Thymus (tissue), 11 donors: ENCODE data around the gene GLI3. TPM values are rescaled to one million over a fixed set of nuclear protein-coding genes. Genes with fewer than 3 reads are reported as not detected.
A peak's percentile ranks its signal among the peaks of the same experiment; 100 is the strongest.

Experiments used
- DNase-seq, 9 donors: peaks; one replicate each; pipeline ENCODE4 v3.0.0-alpha.2; 2013; ENCODE audit warnings: low spot score in 9 of 9, low read depth in 6 of 9, missing footprints in 1 of 9
- H3K27ac ChIP-seq, 2 donors: one replicate each; pipeline ENCODE4 v1.5.1; 2013; ENCODE audit warnings: control low read depth in 1 of 2, low read depth in 1 of 2, low read length in 1 of 2, mild to moderate bottlenecking in 1 of 2, moderate library complexity in 1 of 2
- H3K27me3 ChIP-seq, 2 donors: one replicate each; pipeline ENCODE4 v1.5.1; 2013; ENCODE audit warnings: low read length in 1 of 2; ENCODE audit not compliant: control insufficient read depth in 2 of 2, insufficient read depth in 1 of 2
- H3K36me3 ChIP-seq, 2 donors: one replicate each; pipeline ENCODE4 v1.5.1; 2013; ENCODE audit warnings: low read length in 1 of 2, mild to moderate bottlenecking in 1 of 2, moderate library complexity in 1 of 2; ENCODE audit not compliant: control insufficient read depth in 2 of 2, insufficient read depth in 2 of 2
- H3K4me1 ChIP-seq, 2 donors: one replicate each; pipeline ENCODE4 v1.5.1; 2013; ENCODE audit warnings: low read length in 2 of 2; ENCODE audit not compliant: control insufficient read depth in 2 of 2, insufficient read depth in 2 of 2
- H3K4me3 ChIP-seq, 2 donors: one replicate each; pipeline ENCODE4 v1.5.1; 2013; ENCODE audit warnings: low read length in 2 of 2, control low read depth in 1 of 2, mild to moderate bottlenecking in 1 of 2
- H3K9me3 ChIP-seq, 2 donors: one replicate each; pipeline ENCODE4 v1.5.1; 2013; ENCODE audit warnings: low read length in 1 of 2, mild to moderate bottlenecking in 1 of 2; ENCODE audit not compliant: control insufficient read depth in 2 of 2, insufficient read depth in 1 of 2
- WGBS: extraction: QIAGEN DNeasy Blood & Tissue Kit; methylation state at CpG from one replicate; pipeline ENCODE4 v1.1.7; 2013; 5-methylcytosine and 5-hydroxymethylcytosine counted together
- polyA plus RNA-seq: library from polyadenylated mRNA; stranded (reverse); fragments of 200-250 nt; gene quantifications from one replicate; pipeline ENCODE4 v1.2.3, GENCODE V29; 2013
- total RNA-seq: library from RNA; stranded (reverse); fragments of 120-200 nt; gene quantifications from one replicate; pipeline ENCODE4 v1.2.4, GENCODE V29; 2013
- donor health status: healthy.

GLI3 gene
- total and polyA plus RNA-seq, 2 donors, result 3.1 to 3.2 TPM

GRCh38 chr7:42138691-42139090 lies 98.3 kb downstream of the GLI3 start:
- H3K4me1 ChIP-seq, result no peaks in the 10 kb centered on the region
- 76% methylated on average over 6 of the region's 6 CpGs for WGBS
- H3K9me3 ChIP-seq, result no peaks in the 10 kb centered on the region

GRCh38 chr7:42137941-42138340 lies 99.1 kb downstream of the GLI3 start:
- 84% methylated on average over 4 of the region's 4 CpGs for WGBS
- Histone ChIP-seq H3K27ac (no peak overlapping the region), H3K4me1 (no peaks in the 10 kb centered on the region), H3K9me3 (no peaks in the 10 kb centered on the region), H3K36me3 (no peaks in the 10 kb centered on the region), H3K4me3 (no peak overlapping the region), H3K27me3 (no peaks in the 10 kb centered on the region)
- no peak for DNase-seq

More at GRCh38 chr7:42138691-42139090, 98.3 kb downstream of the GLI3 start:
- no peaks in the 10 kb centered on the region for H3K27me3 ChIP-seq
- H3K27ac ChIP-seq, result no peak overlapping the region
- H3K4me3 ChIP-seq, result no peak overlapping the region
- H3K36me3 ChIP-seq, result no peaks in the 10 kb centered on the region
- DNase-seq, result no peak

DNA sequence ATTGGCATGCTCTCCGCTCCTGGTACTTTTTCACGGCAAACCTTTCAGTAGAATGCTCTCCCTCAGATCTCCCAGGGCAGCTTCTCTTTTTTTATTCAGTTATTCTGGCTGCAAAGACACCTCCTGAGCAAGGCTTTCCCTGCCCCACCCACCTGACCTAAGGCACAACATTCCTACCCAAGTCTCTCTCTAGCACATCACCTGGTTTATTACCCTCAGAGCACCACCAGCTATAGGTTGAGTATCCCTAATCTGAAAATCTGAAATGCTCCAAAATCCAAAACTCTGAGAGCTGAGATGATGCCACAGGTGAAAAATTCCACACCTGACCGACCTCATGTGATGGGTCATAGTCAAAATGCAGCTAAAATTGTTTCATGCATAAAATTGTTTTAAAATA lies 99.6 kb downstream of the GLI3 start:
- 89% methylated on average over 3 of the region's 3 CpGs for WGBS
- Histone ChIP-seq H3K36me3 (no peaks in the 10 kb centered on the region), H3K9me3 (no peaks in the 10 kb centered on the region), H3K27me3 (no peaks in the 10 kb centered on the region), H3K27ac (no peak overlapping the region), H3K4me1 (no peaks in the 10 kb centered on the region), H3K4me3 (no peak overlapping the region)
- no peak for DNase-seq

DNA sequence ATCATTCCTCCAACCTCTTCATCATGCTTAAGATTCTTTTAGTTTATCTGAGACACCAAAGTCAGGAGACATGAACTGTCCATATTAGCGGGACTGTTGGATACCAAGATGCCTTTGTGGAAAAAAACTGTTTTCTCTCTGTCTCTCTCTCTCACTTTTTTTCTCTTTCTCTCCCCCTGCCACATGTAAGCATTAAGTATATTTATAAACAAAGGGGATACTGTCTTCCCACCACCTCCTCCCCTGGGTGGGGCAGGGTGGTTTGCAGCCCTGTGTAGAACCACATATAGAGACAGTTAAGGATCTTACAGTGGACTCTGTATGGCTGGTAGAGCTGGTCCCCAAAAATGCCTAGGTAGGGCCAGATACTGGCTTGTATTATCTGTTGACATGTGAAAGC lies 101.3 kb downstream of the GLI3 start:
- 97% methylated on average over 1 of the region's 1 CpG for WGBS
- H3K27ac ChIP-seq, result no peak overlapping the region
- H3K9me3 ChIP-seq, result no peaks in the 10 kb centered on the region
- no peaks in the 10 kb centered on the region for H3K4me1 ChIP-seq
- no peaks in the 10 kb centered on the region for H3K36me3 ChIP-seq
- DNase-seq, result no peak
- H3K27me3 ChIP-seq, result no peaks in the 10 kb centered on the region
- H3K4me3 ChIP-seq, result no peak overlapping the region

GRCh38 chr7:42134276-42134876 lies 102.6 kb downstream of the GLI3 start:
- Histone ChIP-seq H3K27ac (no peak overlapping the region), H3K36me3 (no peaks in the 10 kb centered on the region), H3K4me1 (no peaks in the 10 kb centered on the region), H3K27me3 (no peaks in the 10 kb centered on the region), H3K9me3 (no peaks in the 10 kb centered on the region), H3K4me3 (no peak overlapping the region)
- DNase-seq, result no peak
- 93% methylated on average over 10 of the region's 10 CpGs for WGBS

GRCh38 chr7:42133321-42133720 lies 103.7 kb downstream of the GLI3 start:
- no peak for DNase-seq
- Histone ChIP-seq H3K4me3 (no peak overlapping the region), H3K9me3 (no peaks in the 10 kb centered on the region), H3K36me3 (no peaks in the 10 kb centered on the region), H3K27me3 (no peaks in the 10 kb centered on the region), H3K4me1 (no peaks in the 10 kb centered on the region), H3K27ac (no peak overlapping the region)
- 85% methylated on average over 3 of the region's 3 CpGs for WGBS

DNA sequence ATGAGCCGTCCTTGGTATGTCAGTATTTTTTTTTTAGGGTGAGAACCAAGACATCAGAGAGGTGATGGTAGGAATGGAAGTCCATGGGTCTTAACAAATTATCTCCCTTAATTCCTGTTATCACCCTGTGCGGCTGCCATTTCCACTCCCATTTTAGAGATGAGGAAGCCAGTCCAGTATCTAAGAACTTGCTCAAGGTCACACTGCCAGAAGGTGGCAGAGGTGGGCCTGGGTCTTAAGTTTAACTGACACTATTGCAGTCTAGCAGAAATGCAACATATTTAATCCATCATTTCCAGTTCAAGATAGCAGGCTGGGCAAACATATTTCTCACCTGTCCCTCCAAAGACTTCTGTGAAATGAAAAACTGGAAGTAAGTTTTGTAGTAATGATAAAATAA lies 108.3 kb downstream of the GLI3 start:
- DNase-seq, result peak in 1 of 9 donors; percentile 14
- Histone ChIP-seq H3K36me3 (no peaks in the 10 kb centered on the region), H3K4me3 (no peak overlapping the region), H3K9me3 (no peaks in the 10 kb centered on the region), H3K27me3 (no peaks in the 10 kb centered on the region), H3K4me1 (no peaks in the 10 kb centered on the region), H3K27ac (no peak overlapping the region)
- 90% methylated on average over 2 of the region's 2 CpGs for WGBS

DNA sequence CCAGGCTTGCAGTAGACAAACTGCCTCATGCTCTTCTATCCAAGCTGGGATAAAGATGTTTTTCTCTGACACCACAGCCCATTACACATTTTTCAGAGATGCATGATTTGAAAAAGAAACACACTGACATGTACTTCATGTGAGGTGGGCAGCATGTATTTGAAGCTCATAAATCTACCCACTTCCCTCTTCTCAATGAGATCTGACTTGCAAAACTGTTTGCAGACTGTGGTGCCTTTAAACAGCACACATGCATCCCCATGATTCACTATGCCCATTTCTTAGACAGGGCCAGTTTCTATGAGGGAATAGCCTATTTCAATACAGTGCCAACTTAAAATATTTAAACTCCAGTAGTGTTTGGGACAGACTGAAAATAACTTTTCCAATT lies 109.8 kb downstream of the GLI3 start:
- Histone ChIP-seq H3K4me1 (no peaks in the 10 kb centered on the region), H3K4me3 (no peak overlapping the region), H3K27me3 (no peaks in the 10 kb centered on the region), H3K27ac (no peak overlapping the region), H3K36me3 (no peaks in the 10 kb centered on the region), H3K9me3 (no peaks in the 10 kb centered on the region)
- DNase-seq, result no peak

DNA sequence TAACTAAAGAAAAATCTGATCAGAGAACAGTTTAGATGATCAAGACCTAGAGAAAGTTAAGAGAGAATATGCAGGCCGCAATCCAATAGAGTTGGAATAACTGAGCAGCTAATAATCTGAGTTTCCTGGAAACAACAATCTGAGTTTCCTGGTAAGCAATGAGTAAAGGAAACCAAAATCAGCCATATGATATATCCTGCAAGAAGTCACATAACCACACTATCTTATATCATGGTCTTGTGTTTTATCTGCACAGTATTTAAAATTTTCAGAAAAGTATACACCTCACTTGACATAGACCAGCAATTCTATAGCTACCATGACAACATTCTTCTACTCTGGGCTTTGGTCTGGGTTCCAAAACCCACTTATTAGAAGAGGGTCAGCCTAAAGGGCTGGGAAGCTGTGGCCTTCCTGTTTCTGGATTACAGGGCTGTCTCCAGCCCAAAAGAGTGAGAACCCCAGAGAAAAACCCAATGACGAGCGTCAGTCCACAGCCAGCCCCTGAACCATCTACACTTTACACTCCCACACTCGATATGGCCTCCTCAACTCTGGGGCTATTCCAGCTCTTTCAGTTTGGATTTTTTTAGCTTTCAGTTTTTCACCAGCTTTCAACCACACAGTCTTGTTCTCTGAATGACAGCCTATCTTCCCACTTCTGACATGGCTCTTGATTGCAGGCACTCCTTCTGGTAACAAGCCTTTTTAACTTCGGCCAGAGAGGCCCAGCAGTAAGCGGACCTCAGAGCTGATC lies 110.4 kb downstream of the GLI3 start:
- H3K4me1 ChIP-seq, result no peaks in the 10 kb centered on the region
- WGBS, result 93% methylated on average over 6 of the region's 6 CpGs

More for the DNA sequence above, 110.4 kb downstream of the GLI3 start:
- Histone ChIP-seq H3K4me3 (no peak overlapping the region), H3K27me3 (no peaks in the 10 kb centered on the region), H3K27ac (no peak overlapping the region), H3K36me3 (no peaks in the 10 kb centered on the region), H3K9me3 (no peaks in the 10 kb centered on the region)
- DNase-seq, result no peak
